ENCODE results near the gene CCDC136. TPM values are rescaled to one million over a fixed set of nuclear protein-coding genes. Genes with fewer than 3 reads are reported as not detected.

The CCDC136 gene
- total RNA-seq, 1 experiment from 2014 or later = 11.1 TPM

- ChIA-PET CTCF (no interaction called here), POLR2A (no interaction called here), RAD21 (ENCODE audit: low non-redundant PET in 1 of 2, low total read pairs in 2 of 2, uncharacterized antibody in 2 of 2, unreplicated experiment in 2 of 2) (no interaction called here)
- H3K4me2 ChIP-seq (ENCODE audit: low read length) = no peak overlapping the region
- no peak overlapping the region for H2AFZ ChIP-seq (ENCODE audit: low read depth, low read length, poor library complexity, severe bottlenecking)
- H3K27ac ChIP-seq (ENCODE audit: low read depth, low read length) = no peak overlapping the region
- no peak overlapping the region for H3K9ac ChIP-seq (ENCODE audit: low read length)
- H3K9me3 ChIP-seq (ENCODE audit: control insufficient read depth in 1 of 2, insufficient read depth in 1 of 2, low read depth in 1 of 2, low read length in 2 of 2) = no peaks in the 10 kb centered on the region
- no peak for DNase-seq (ENCODE audit: low read depth, low spot score)
- no TSS peak for BruUV-seq (replicated peaks)
- intact Hi-C loops (cut with micrococcal nuclease) = no loop called here
- H3K36me3 ChIP-seq (ENCODE audit: control insufficient read depth in 1 of 2, insufficient read depth in 2 of 2, low read length in 2 of 2) = no peaks in the 10 kb centered on the region
- H3K9me2 ChIP-seq (ENCODE audit: insufficient read depth) = no peaks in the 10 kb centered on the region
- no peak for ATAC-seq
- no peaks in the 10 kb centered on the region for H4K20me1 ChIP-seq (ENCODE audit: insufficient read depth)
- H3K27me3 ChIP-seq (ENCODE audit: insufficient read depth, low read length) = no peaks in the 10 kb centered on the region
- no peaks in the 10 kb centered on the region for H3K79me2 ChIP-seq (ENCODE audit: insufficient read depth, low read length)
- H3K4me3 ChIP-seq (replicated peaks in 1 of 2; ENCODE audit: low read depth in 1 of 2, low read length in 2 of 2) = no peak overlapping the region
- TF ChIP-seq SRF (IDR thresholded peaks at IDR 0.05; ENCODE audit: low read depth) (no peak), MAX (IDR thresholded peaks at IDR 0.05) (no peak), ZBTB33 (IDR thresholded peaks at IDR 0.05; ENCODE audit: extremely low read depth, insufficient replicate concordance, low read length) (no peak), CEBPB (IDR thresholded peaks at IDR 0.05; ENCODE audit: low read depth) (no peak), ATF3 (IDR thresholded peaks at IDR 0.05) (no peak), SP1 (IDR thresholded peaks at IDR 0.05; ENCODE audit: low read depth) (no peak), EZH2phosphoT487 (IDR thresholded peaks at IDR 0.05; ENCODE audit: borderline replicate concordance) (no peak), POLR2A (IDR thresholded peaks at IDR 0.05; ENCODE audit: borderline replicate concordance, extremely low read depth, insufficient read depth, insufficient read length) (no peak), FOSL1 (IDR thresholded peaks at IDR 0.05; ENCODE audit: low read depth) (no peak), RAD21 (IDR thresholded peaks at IDR 0.05; ENCODE audit: low read depth) (no peak), CBX3 (IDR thresholded peaks at IDR 0.05; ENCODE audit: low read depth) (no peak), YY1 (IDR thresholded peaks at IDR 0.05; ENCODE audit: extremely low read depth, insufficient replicate concordance, low read depth, low read length) (no peak), JUND (IDR thresholded peaks at IDR 0.05) (no peak), ZNF274 (IDR thresholded peaks at IDR 0.05; ENCODE audit: low read depth, low read length) (no peak), EZH2 (IDR thresholded peaks at IDR 0.05) (no peak), REST (IDR thresholded peaks at IDR 0.05; ENCODE audit: low read depth) (no peak), CTCF (IDR thresholded peaks at IDR 0.05 in 2 of 3, conservative IDR thresholded peaks at IDR 0.05 in 1 of 3; ENCODE audit: borderline replicate concordance in 1 of 3, insufficient read depth in 1 of 3, low read depth in 2 of 3, low read length in 2 of 3) (no peak), TCF7L2 (IDR thresholded peaks at IDR 0.05; ENCODE audit: borderline replicate concordance, extremely low read depth, insufficient read depth, insufficient read length) (no peak), ELF1 (IDR thresholded peaks at IDR 0.05; ENCODE audit: borderline replicate concordance, low read depth) (no peak)
- H3K4me1 ChIP-seq (ENCODE audit: control insufficient read depth in 1 of 2, insufficient read depth in 2 of 2, low read length in 2 of 2) = no peaks in the 10 kb centered on the region
These were observed 12.7 kb downstream of the CCDC136 start for GRCh38 chr7:128804484-128804883.
